SW480 (cell line): ENCODE measurements around the gene RAI14.

Source experiments
- DNase-seq: peaks from one replicate; pipeline ENCODE4 v3.0.0-alpha.2; 2016; ENCODE audit warnings: low spot score

RAI14 gene

DNA sequence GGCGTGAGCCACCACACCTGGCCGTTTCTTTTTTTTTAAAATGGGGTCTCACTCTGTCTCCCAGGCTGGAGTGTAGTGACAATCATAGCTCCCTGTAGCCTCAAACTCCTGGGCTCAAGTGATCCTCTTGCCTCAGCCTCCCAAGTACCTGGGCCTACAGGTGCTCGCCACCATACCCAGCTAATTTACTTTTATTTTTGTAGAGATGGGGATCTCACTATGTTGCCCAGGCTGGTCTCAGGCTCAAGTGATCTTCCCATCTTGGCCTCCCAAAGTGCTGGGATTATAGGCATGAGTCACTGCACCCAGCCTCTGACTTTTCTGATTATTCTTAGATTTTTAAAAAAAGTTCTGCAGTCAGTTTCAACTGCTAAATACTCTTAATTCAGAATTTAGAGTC lies 21.3 kb downstream of the RAI14 start:
- no peak for DNase-seq

GRCh38 chr5:34680896-34681295 lies 24.8 kb downstream of the RAI14 start:
- DNase-seq, result no peak

DNA sequence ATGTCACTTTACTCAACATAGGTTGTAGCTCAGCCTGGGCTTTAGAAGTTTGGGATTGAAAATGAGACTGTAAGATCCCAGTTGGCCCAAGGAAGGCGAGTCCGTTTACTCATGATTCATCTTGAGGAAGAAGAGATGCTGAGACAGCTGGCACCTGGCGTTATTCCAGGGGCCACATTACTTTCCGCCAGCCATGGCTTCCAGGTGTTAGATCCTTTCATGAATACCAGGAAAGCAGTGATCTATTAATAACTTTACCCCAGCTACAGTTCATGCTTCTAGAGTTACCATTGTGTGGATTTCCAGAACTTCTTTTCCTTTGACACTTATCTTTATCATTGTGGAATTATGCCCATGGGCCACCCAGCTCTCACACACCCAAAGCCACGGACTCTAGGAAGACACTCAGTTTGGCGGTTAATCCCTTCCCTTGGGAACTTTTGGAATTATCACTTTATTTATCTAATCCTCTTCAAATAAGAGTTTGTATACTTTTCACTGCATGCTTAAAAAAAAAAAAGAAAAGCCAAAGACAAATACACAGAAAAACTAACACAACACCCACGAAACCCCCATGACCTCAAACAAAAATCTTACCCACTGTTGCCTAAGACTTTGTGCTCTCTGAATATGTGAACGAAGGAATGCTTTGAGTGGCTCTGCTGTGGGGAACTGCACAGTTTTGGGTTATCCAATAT lies 26.9 kb downstream of the RAI14 start:
- no peak for DNase-seq

DNA sequence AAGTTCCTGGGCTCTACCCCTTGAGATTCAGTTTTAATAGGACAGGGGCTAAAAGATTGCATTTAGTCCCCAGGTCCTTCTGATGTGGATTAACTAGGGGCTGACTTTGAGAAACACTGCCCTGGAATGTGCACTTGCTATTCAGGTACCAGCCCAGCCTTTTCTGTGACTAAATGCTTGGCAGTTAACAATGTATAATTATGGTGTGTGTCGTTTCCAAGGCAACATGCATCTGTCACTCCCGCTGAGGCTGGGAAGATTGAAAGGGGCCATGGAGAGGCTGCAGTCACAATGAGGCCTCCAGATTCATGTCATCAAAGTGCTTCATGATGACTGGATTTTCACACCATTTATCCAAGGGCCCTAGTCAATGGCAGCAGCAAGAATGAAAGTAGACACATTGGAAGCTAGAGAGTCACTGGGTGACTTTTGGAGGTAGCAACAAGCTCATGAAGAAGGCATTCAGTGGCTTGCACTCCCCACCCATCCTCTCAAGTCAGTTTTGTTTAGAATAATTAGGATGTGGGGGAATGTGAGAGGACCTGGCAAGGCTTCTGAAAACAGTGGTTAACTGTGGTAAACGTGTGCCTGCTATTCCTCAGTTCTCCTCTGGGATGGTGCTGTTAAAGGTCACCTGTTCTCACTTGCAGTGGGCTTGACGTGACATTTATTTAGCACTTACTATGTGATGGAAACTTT lies 28.3 kb downstream of the RAI14 start:
- DNase-seq, result no peak

GRCh38 chr5:34684980-34685352 lies 28.8 kb downstream of the RAI14 start:
- no peak for DNase-seq

GRCh38 chr5:34685485-34686165 lies 29.5 kb downstream of the RAI14 start:
- DNase-seq, result no peak

GRCh38 chr5:34686762-34687268 lies 30.7 kb downstream of the RAI14 start:
- peak; percentile 7 for DNase-seq

- DNase-seq, result no peak
These were observed 31.3 kb downstream of the RAI14 start for GRCh38 chr5:34687269-34688011.

GRCh38 chr5:34688015-34688810 lies 32.1 kb downstream of the RAI14 start:
- no peak for DNase-seq

GRCh38 chr5:34690301-34690700 lies 34.2 kb downstream of the RAI14 start:
- DNase-seq, result no peak

DNA sequence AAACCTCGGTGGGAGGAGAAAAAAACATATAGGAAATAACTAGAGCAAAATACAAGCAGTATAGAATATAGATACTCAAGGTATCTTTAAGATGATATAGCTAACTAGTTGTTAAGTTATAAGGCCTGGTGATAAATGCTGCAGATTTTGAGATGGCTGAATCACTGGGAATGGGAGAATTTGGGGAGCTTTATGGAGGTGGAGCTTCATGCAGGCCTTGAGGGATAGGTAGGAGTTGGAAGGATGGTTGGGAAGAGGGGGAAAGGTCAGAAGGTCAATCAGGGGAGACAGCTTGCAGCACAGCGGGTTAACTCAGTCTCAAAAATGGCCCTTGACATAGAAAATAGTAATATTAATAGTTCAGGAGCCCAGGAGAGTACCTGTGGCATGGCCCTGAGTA lies 34.8 kb downstream of the RAI14 start:
- DNase-seq, result no peak

- DNase-seq, result no peak
These were observed 35.2 kb downstream of the RAI14 start for GRCh38 chr5:34691326-34691725.

DNA sequence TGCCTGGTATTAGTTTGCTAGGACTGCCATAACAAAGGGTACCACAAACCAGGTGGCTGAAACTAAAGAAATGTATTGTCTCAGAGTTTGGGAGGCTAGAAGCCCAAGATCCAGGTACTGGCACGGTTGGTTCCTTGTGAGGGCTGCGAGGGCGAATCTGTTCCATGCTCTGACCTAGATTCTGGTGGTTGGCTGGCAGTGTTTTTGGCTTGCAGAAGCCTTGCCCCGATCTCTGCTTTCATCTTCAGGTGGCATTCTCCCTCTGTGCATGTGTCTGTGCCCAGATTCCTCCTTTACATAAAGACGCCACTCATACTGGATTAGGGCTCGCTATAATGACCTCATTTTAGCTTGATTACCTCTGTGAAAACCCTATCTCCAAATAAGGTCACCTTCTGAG lies 36.7 kb downstream of the RAI14 start:
- DNase-seq, result no peak

GRCh38 chr5:34694012-34694411 lies 37.9 kb downstream of the RAI14 start:
- DNase-seq, result no peak

DNA sequence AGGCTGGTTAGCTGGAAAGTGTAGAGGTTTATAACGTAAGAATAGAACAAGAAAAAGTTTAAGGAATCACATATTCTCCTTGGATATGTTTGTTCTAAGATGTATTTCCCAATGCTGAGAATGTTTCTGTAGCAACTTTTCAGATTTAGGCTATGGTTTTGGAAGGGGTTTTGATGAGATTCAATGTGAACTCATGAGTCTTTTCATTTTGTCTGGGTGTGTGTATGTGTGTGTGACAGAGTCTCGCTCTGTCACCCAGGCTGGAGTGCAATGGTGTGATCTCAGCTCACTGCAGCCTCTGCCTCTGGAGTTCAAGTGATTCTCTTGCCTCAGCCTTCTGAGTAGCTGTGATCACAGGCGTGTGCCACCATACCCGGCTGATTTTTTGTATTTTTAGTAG lies 38.6 kb downstream of the RAI14 start:
- no peak for DNase-seq

DNA sequence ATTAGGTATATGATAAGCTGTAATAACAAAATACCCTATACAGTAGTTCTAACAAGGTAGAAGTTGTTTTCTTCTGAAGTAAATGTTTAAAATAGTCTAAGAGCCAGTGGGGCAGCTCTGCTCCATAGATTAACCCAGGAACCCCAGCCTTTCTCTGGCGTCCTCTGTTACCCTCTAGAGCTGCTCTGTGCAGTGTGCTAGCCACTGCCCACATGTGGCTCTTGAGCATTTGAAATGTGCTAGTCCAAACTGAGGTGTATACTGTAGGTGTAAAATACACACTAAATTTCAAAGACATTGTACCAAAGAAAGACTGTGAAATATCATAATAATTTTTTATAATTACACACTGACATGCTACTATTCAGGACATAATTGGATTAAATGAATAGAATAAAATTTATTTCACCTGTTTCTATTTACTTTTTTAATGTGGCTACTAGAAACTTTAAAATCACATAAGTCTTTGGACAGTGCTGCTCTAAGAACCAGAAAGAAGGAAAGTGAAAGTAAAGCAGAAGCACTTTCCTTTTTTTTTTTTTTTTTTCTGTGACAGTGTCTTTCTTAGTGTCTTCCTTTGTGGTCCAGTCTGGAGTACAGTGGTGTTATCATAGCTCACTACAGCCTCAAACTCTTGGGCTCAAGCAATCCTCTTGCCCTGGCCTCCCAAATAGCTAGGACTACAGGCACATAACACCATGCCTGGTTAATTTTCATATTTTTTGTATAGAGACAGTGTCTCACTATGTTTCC lies 39.3 kb downstream of the RAI14 start:
- no peak for DNase-seq

- no peak for DNase-seq
These were observed 41.4 kb downstream of the RAI14 start for GRCh38 chr5:34697308-34698108.

DNA sequence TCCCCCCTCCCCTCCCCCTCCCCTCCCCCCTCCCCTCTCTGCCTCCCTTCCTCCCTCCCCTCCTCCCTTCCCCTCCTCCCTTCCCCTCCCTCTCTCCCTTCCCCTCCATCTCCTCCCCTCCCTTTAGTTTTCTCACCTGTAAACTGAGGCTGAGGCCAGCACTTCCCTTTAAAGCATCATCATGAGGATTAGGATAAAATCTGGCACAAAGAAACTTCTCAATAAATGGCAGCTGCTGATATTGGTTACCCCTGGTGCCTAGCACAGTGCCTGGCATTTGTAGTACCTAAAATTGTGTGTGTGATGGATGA lies 41.9 kb downstream of the RAI14 start:
- no peak for DNase-seq

DNA sequence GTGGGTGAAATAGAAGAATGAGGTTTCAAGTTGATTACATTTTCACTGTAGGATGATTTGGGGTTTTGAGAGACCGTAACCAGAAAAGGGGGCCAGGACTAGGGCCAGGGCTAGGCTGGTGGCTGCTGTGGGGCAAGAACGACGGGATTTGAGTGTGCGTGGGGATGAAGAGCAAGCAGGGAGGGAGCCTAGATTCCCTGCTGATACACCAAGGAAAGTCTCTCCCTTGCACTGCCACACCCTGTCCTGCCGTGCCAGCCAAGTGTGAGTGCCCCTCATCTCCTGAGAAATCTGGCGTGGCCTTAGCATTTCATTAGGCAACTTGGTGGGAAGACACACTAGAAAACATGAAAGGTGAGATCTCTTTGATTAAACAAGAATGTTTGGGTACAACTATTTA lies 42.6 kb downstream of the RAI14 start:
- no peak for DNase-seq
